Measurements from ENCODE around the gene COL1A1.

Gene COL1A1

DNA sequence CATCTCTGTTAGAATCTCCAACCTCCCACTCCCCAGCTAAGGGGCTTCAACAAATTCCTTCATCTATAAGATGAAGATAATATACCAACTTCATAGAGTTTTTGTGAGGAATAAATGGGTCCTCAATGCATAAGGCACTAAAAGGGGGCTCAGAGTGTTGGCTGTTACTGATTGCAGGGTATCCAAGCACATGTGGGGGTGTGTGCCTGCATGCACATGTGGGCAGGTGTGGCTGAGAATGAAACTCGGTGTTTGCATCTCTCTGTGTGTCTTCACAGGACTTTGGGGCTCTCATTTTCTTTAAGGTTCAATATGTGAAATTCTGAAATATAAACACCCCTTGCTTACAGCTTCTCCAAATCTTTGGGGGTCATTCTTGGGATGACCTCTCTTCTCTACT is 46.8 kb downstream of the COL1A1 start:
- Histone ChIP-seq H3K27me3 (ENCODE audit: insufficient read depth, poor library complexity, severe bottlenecking) (no peaks in the 10 kb centered on the region), H3K4me3 (replicated peaks; ENCODE audit: insufficient read depth, low read length) (no peak overlapping the region), H3K27ac (replicated peaks) (no peak overlapping the region)
- no peak for DNase-seq (ENCODE audit: low read depth in 1 of 2, low spot score in 1 of 2)
- TF ChIP-seq, protein P1, sequence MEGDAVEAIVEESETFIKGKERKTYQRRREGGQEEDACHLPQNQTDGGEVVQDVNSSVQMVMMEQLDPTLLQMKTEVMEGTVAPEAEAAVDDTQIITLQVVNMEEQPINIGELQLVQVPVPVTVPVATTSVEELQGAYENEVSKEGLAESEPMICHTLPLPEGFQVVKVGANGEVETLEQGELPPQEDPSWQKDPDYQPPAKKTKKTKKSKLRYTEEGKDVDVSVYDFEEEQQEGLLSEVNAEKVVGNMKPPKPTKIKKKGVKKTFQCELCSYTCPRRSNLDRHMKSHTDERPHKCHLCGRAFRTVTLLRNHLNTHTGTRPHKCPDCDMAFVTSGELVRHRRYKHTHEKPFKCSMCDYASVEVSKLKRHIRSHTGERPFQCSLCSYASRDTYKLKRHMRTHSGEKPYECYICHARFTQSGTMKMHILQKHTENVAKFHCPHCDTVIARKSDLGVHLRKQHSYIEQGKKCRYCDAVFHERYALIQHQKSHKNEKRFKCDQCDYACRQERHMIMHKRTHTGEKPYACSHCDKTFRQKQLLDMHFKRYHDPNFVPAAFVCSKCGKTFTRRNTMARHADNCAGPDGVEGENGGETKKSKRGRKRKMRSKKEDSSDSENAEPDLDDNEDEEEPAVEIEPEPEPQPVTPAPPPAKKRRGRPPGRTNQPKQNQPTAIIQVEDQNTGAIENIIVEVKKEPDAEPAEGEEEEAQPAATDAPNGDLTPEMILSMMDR (IDR thresholded peaks at IDR 0.05; ENCODE audit: insufficient read depth, low read length) = no peak
- TF ChIP-seq, protein P2, sequence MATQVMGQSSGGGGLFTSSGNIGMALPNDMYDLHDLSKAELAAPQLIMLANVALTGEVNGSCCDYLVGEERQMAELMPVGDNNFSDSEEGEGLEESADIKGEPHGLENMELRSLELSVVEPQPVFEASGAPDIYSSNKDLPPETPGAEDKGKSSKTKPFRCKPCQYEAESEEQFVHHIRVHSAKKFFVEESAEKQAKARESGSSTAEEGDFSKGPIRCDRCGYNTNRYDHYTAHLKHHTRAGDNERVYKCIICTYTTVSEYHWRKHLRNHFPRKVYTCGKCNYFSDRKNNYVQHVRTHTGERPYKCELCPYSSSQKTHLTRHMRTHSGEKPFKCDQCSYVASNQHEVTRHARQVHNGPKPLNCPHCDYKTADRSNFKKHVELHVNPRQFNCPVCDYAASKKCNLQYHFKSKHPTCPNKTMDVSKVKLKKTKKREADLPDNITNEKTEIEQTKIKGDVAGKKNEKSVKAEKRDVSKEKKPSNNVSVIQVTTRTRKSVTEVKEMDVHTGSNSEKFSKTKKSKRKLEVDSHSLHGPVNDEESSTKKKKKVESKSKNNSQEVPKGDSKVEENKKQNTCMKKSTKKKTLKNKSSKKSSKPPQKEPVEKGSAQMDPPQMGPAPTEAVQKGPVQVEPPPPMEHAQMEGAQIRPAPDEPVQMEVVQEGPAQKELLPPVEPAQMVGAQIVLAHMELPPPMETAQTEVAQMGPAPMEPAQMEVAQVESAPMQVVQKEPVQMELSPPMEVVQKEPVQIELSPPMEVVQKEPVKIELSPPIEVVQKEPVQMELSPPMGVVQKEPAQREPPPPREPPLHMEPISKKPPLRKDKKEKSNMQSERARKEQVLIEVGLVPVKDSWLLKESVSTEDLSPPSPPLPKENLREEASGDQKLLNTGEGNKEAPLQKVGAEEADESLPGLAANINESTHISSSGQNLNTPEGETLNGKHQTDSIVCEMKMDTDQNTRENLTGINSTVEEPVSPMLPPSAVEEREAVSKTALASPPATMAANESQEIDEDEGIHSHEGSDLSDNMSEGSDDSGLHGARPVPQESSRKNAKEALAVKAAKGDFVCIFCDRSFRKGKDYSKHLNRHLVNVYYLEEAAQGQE (IDR thresholded peaks at IDR 0.05; ENCODE audit: insufficient replicate concordance, low read depth) = no peak
- TF ChIP-seq GABPA (IDR thresholded peaks at IDR 0.05; ENCODE audit: low read depth) (no peak), POLR2AphosphoS5 (IDR thresholded peaks at IDR 0.05; ENCODE audit: low read depth) (no peak), SPI1 (IDR thresholded peaks at IDR 0.05; ENCODE audit: borderline replicate concordance, low read depth) (no peak)

DNA sequence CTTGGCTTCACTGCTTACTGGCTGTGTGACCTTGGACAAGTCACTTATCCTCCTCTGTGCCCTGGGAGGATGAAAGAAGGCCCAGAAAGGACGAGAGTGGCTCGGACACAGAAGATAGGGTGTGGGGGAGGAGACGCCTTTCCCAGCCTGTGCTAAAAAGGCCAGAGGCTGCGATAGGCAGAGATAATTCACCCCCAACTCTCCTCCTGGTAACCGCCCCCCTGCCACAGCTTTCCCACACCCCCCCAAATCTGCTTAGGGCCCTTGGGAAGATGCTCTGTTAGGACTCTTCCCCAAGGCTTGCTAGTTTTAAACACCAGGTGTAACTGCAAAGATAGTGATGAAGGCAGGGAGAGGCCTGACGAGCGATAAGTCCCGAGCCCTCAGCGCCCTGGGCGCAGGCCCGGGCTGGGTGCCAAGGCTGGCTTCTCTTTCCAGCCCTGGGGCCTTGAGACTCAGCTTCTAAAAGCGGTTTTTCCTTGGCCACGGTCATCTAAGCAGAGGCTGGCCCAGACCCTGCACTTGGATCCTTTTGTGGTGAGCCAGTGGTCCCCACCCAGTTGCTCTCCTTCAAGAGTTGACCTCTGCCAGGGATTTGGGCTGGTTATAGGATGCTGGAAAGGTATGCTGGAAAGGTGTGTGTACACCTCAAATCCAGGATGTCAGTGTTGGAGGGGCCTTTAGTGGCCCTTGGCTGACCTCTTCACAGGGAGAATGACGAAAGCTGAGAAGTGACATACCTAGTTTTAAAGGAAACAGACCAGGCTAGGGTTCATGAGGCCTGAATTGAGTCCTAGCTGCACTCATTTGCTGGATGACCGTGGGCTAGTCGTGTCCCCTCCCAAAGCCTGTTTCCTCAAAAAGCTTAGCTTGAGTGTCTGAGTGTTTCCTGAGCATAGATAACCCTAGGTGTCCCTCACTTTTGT is 47.5 kb downstream of the COL1A1 start:
- no peak for DNase-seq (ENCODE audit: low read depth in 1 of 2, low spot score in 1 of 2)
- no peak overlapping the region for H3K27ac ChIP-seq (replicated peaks)
- H3K4me3 ChIP-seq (replicated peaks; ENCODE audit: insufficient read depth, low read length) = no peak overlapping the region
- TF ChIP-seq GABPA (IDR thresholded peaks at IDR 0.05; ENCODE audit: low read depth) (no peak), POLR2AphosphoS5 (IDR thresholded peaks at IDR 0.05; ENCODE audit: low read depth) (no peak)
- TF ChIP-seq, protein P2 (IDR thresholded peaks at IDR 0.05; ENCODE audit: insufficient replicate concordance, low read depth) = no peak
- TF ChIP-seq, protein P1 (IDR thresholded peaks at IDR 0.05; ENCODE audit: insufficient read depth, low read length) = no peak
- no peaks in the 10 kb centered on the region for H3K27me3 ChIP-seq (ENCODE audit: insufficient read depth, poor library complexity, severe bottlenecking)

DNA sequence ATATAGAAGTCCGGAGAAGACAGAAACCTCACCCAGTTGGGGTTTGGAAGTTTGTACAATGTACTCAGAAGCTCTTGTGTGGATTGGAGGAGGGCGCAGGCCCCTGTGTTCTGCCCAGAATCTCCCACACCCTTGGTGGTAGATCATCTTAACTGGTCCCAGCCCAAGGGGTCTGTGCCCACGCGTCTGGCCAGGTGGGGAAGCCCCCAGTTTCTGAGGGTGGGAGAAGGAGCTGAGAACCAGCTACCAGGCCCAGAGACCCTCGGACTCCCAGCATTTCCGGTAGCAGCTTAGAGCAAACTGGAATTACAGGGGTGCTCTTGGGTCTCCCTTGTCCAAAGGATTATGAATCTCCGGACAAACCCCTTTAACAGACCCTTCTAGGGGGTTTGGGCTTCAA is 48.7 kb downstream of the COL1A1 start:
- Histone ChIP-seq H3K27ac (replicated peaks) (no peak overlapping the region), H3K4me3 (replicated peaks; ENCODE audit: insufficient read depth, low read length) (no peak overlapping the region), H3K27me3 (ENCODE audit: insufficient read depth, poor library complexity, severe bottlenecking) (no peaks in the 10 kb centered on the region)
- DNase-seq (ENCODE audit: low read depth in 1 of 2, low spot score in 1 of 2) = no peak
- no peak for TF ChIP-seq POLR2AphosphoS5 (IDR thresholded peaks at IDR 0.05; ENCODE audit: low read depth)
- TF ChIP-seq SPI1 (IDR thresholded peaks at IDR 0.05; ENCODE audit: borderline replicate concordance, low read depth) = no peak
- TF ChIP-seq, protein P1 (IDR thresholded peaks at IDR 0.05; ENCODE audit: insufficient read depth, low read length) = no peak
- no peak for TF ChIP-seq GABPA (IDR thresholded peaks at IDR 0.05; ENCODE audit: low read depth)
- TF ChIP-seq, protein P2 (IDR thresholded peaks at IDR 0.05; ENCODE audit: insufficient replicate concordance, low read depth) = no peak

Measured in HL-60 (cell line).